AG04450 (cell line): ENCODE measurements around the gene CSF1. TPM values are rescaled to one million over a fixed set of nuclear protein-coding genes. Genes with fewer than 3 reads are reported as not detected.

Experiments
- CTCF ChIA-PET: fragments of 300-600, 350-600 bp; formaldehyde crosslinking; extraction: SDS; loops from one replicate; lab custom pipeline; 2022; ENCODE audit warnings: antibody characterized with exemption, inconsistent platforms; lab: Charles Lee
- POLR2A ChIA-PET: fragments of 350-600 bp; formaldehyde crosslinking; extraction: SDS; loops from one replicate; lab custom pipeline; 2021; ENCODE audit warnings: antibody characterized with exemption, inconsistent platforms; lab: Yijun Ruan, JAX
- DNase-seq: peaks from one replicate; pipeline ENCODE4 v3.0.0-alpha.2; 2011; ENCODE audit warnings: low read depth, low spot score
- H3K27ac ChIP-seq: one replicate; pipeline ENCODE4 v1.5.1; 2012; ENCODE audit warnings: low read depth, low read length, control low read depth
- H3K27me3 ChIP-seq: one replicate; pipeline ENCODE4 v1.6.0; 2012; ENCODE audit warnings: low read length; ENCODE audit not compliant: control insufficient read depth, insufficient read depth
- H3K4me3 ChIP-seq: 2 replicates; pipeline ENCODE4 v1.5.1; 2011; ENCODE audit warnings: mild to moderate bottlenecking, low read depth, low read length, control low read depth
- H3K9me3 ChIP-seq: 2 replicates; pipeline ENCODE4 v1.5.1; 2012; ENCODE audit warnings: low read length; ENCODE audit not compliant: control insufficient read depth, insufficient read depth
- polyA plus RNA-seq: library from polyadenylated mRNA; depleted of rRNA; stranded (reverse); fragments of >200 nt; gene quantifications from 2 replicates; pipeline ENCODE4 v1.2.3, GENCODE V29; 2011
- TF ChIP-seq, protein P1 (sequence below): IDR thresholded peaks from 2 replicates; pipeline ENCODE4 v1.5.1; 2011; ENCODE audit warnings: low read depth, low read length, control low read depth, inconsistent platforms

CSF1 gene
- polyA plus RNA-seq, 1 experiment, result 84.1 TPM

- Histone ChIP-seq H3K9me3 (peaks cover 2% of the 10 kb centered on the region; the same call in 1 of the 2 replicates), H3K27ac (no peak overlapping the region), H3K4me3 (no peak overlapping the region), H3K27me3 (no peaks in the 10 kb centered on the region)
- no peak for DNase-seq
- CTCF ChIA-PET, result interaction anchor here (2.1 kb wide), 1 partner anchor 138 kb away, joined by 5 read pairs; no protein-coding TSS in a partner anchor
- TF ChIP-seq, protein P1, sequence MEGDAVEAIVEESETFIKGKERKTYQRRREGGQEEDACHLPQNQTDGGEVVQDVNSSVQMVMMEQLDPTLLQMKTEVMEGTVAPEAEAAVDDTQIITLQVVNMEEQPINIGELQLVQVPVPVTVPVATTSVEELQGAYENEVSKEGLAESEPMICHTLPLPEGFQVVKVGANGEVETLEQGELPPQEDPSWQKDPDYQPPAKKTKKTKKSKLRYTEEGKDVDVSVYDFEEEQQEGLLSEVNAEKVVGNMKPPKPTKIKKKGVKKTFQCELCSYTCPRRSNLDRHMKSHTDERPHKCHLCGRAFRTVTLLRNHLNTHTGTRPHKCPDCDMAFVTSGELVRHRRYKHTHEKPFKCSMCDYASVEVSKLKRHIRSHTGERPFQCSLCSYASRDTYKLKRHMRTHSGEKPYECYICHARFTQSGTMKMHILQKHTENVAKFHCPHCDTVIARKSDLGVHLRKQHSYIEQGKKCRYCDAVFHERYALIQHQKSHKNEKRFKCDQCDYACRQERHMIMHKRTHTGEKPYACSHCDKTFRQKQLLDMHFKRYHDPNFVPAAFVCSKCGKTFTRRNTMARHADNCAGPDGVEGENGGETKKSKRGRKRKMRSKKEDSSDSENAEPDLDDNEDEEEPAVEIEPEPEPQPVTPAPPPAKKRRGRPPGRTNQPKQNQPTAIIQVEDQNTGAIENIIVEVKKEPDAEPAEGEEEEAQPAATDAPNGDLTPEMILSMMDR, result no peak
- POLR2A ChIA-PET, result interaction anchor here (1.5 kb wide), 1 partner anchor 64 kb away, joined by 3 read pairs; no protein-coding TSS in a partner anchor
Observed at GRCh38 chr1:109914587-109915240, 4.1 kb downstream of the CSF1 start.

DNA sequence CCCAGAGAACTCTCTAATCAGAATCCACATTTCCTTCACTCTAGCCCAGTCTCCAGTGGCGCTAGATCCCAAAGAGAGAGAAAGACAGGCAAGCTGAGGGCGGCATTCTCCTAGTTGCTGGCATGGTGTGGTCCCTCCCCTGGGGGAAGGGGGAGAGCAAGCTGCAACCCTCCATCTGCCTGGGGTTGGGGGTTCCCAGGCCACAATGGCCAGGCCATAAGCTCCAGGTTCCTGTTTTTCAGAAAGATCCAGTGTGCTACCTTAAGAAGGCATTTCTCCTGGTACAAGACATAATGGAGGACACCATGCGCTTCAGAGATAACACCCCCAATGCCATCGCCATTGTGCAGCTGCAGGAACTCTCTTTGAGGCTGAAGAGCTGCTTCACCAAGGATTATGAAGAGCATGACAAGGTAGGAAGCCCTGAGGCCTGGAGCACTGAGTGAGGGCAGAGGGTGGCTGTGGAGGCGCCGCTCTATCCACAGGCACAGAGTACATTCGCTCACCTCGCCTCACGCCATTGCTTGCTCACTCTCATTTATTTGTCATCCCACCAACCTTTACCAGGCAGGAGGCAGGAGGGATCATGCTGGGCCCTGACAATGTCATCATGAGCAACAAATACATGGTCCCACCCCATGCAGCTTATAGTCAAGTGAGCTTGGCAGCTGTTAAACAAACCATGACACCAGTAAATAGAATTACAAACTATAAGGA is 6.6 kb downstream of the CSF1 start:
- Histone ChIP-seq H3K4me3 (no peak overlapping the region), H3K9me3 (0 out of 2 replicates have a peak, but pooled peaks cover 2% of the 10 kb centered on the region), H3K27me3 (no peaks in the 10 kb centered on the region), H3K27ac (peak overlapping the region; percentile 69)
- TF ChIP-seq, protein P1, result no peak
- DNase-seq, result no peak
- ChIA-PET CTCF (interaction anchor here (2.0 to 2.8 kb wide), 2 partner anchors 67 to 140 kb away, joined by 6 to 22 read pairs; partner anchors contain the start of gene AHCYL1), POLR2A (interaction anchor here (0.7 to 1.0 kb wide), 2 partner anchors 45 to 75 kb away, joined by 3 read pairs; no protein-coding TSS in a partner anchor)

DNA sequence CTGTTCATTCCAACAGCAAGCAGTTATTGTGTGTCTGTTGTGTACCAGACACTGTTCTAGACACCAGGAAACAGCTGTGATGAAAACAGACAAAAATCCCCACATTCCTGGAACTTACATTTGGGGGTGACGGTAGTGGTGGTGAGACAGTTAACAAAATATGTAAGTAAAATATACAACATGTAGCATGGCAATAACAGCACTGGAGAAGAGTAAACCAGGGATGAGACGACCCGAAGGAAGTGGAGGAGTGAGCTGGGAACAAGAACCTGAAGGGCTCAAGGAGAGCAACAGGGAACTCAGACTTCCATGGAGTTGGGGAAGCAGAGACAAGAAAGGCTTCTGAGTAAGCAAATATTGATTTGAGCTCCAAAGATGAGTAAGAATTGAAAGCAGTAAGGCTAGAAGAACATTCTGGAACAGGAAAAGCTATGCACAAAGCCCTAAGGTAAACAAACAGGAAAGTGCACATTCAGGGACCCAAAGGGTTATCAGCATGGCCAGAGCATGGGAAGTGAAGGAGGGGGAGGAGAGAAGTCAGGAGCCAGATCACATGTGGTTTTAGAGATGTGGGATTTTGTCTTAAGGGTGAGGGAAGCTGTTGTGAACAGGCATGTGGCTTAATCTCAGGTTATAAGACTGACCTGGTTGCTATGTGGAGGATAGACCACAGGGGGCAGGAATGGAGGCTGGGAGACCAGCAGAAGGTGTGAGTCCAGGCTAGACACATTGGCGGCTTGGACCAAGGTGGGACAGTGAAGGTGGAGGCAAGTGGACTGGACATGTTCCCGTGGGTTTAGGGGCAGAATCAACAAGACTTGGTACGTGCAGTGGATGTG is 7.3 kb downstream of the CSF1 start:
- ChIA-PET POLR2A (interaction anchor here (0.7 to 1.0 kb wide), 2 partner anchors 46 to 74 kb away, joined by 3 read pairs; no protein-coding TSS in a partner anchor), CTCF (interaction anchor here (2.0 to 2.8 kb wide), 2 partner anchors 66 to 141 kb away, joined by 6 to 22 read pairs; partner anchors contain the start of gene AHCYL1)
- DNase-seq, result no peak
- TF ChIP-seq, protein P1, result 0 out of 2 replicates have a peak, but pooled peaks have one; percentile 29
- Histone ChIP-seq H3K27ac (peak overlapping the region; percentile 74), H3K9me3 (0 out of 2 replicates have a peak, but pooled peaks cover 2% of the 10 kb centered on the region), H3K4me3 (no peak overlapping the region), H3K27me3 (no peaks in the 10 kb centered on the region)

GRCh38 chr1:109918671-109919070 is 8.0 kb downstream of the CSF1 start:
- Histone ChIP-seq H3K27ac (peak overlapping the region; percentile 74), H3K9me3 (peaks cover 6% of the 10 kb centered on the region; the same call in 1 of the 2 replicates), H3K27me3 (no peaks in the 10 kb centered on the region), H3K4me3 (no peak overlapping the region)
- DNase-seq, result no peak
- ChIA-PET POLR2A (interaction anchor here (1.0 kb wide), 1 partner anchor 74 kb away, joined by 3 read pairs; no protein-coding TSS in a partner anchor), CTCF (interaction anchor here (1.2 to 2.8 kb wide), 4 partner anchors 66 to 142 kb away, joined by 3 to 22 read pairs (median 16); partner anchors contain the start of gene AHCYL1)
- TF ChIP-seq, protein P1, result no peak
